Measurements from ENCODE around the gene LSM14B. TPM values are rescaled to one million over a fixed set of nuclear protein-coding genes. Genes with fewer than 3 reads are reported as not detected.
A peak's percentile ranks its signal among the peaks of the same experiment; 100 is the strongest.

LSM14B gene
- total RNA-seq, 1 experiment from 2014 or later, result 33.2 TPM

GRCh38 chr20:62131560-62132320 lies 9.5 kb downstream of the LSM14B start:
- Histone ChIP-seq H3K4me3 (no peak overlapping the region), H3K4me1 (replicated peaks) (no peaks in the 10 kb centered on the region), H3K27me3 (replicated peaks) (no peaks in the 10 kb centered on the region), H3K27ac (no peak overlapping the region), H3K36me3 (peaks cover 96% of the 10 kb centered on the region), H3K9me3 (replicated peaks) (no peaks in the 10 kb centered on the region)
- DNase-seq (ENCODE audit: low read depth in 1 of 2, low spot score in 2 of 2), result no peak

GRCh38 chr20:62132421-62132820 lies 10.1 kb downstream of the LSM14B start:
- no peak for DNase-seq (ENCODE audit: low read depth in 1 of 2, low spot score in 2 of 2)
- H3K4me3 ChIP-seq, result no peak overlapping the region
- no peak overlapping the region for H3K27ac ChIP-seq
- H3K4me1 ChIP-seq (replicated peaks), result no peaks in the 10 kb centered on the region
- H3K9me3 ChIP-seq (replicated peaks), result no peaks in the 10 kb centered on the region
- peaks cover 96% of the 10 kb centered on the region for H3K36me3 ChIP-seq
- no peaks in the 10 kb centered on the region for H3K27me3 ChIP-seq (replicated peaks)

GRCh38 chr20:62133051-62133845 lies 11.0 kb downstream of the LSM14B start:
- DNase-seq (ENCODE audit: low read depth in 1 of 2, low spot score in 2 of 2), result no peak
- no peaks in the 10 kb centered on the region for H3K4me1 ChIP-seq (replicated peaks)

GRCh38 chr20:62133864-62134263 lies 11.6 kb downstream of the LSM14B start:
- no peak overlapping the region for H3K27ac ChIP-seq
- no peaks in the 10 kb centered on the region for H3K27me3 ChIP-seq (replicated peaks)
- no peak overlapping the region for H3K4me3 ChIP-seq
- H3K36me3 ChIP-seq, result peaks cover 98% of the 10 kb centered on the region
- DNase-seq (ENCODE audit: low read depth in 1 of 2, low spot score in 2 of 2), result no peak
- no peaks in the 10 kb centered on the region for H3K4me1 ChIP-seq (replicated peaks)
- no peaks in the 10 kb centered on the region for H3K9me3 ChIP-seq (replicated peaks)

More at GRCh38 chr20:62133051-62133845, 11.0 kb downstream of the LSM14B start:
- no peak overlapping the region for H3K27ac ChIP-seq
- no peaks in the 10 kb centered on the region for H3K27me3 ChIP-seq (replicated peaks)
- H3K9me3 ChIP-seq (replicated peaks), result no peaks in the 10 kb centered on the region
- H3K4me3 ChIP-seq, result no peak overlapping the region
- H3K36me3 ChIP-seq, result peaks cover 96% of the 10 kb centered on the region

- Histone ChIP-seq H3K27me3 (replicated peaks) (no peaks in the 10 kb centered on the region), H3K9me3 (replicated peaks) (no peaks in the 10 kb centered on the region), H3K4me1 (replicated peaks) (no peaks in the 10 kb centered on the region), H3K4me3 (no peak overlapping the region), H3K36me3 (peaks cover 98% of the 10 kb centered on the region), H3K27ac (no peak overlapping the region)
- no peak for DNase-seq (ENCODE audit: low read depth in 1 of 2, low spot score in 2 of 2)
Measured at GRCh38 chr20:62134735-62135231, 12.5 kb downstream of the LSM14B start.

- peaks cover under 1% of the 10 kb centered on the region; the same call in 1 of the 2 replicates for H3K4me1 ChIP-seq (replicated peaks)
- H3K9me3 ChIP-seq (replicated peaks), result no peaks in the 10 kb centered on the region
- no peak overlapping the region for H3K4me3 ChIP-seq
- no peaks in the 10 kb centered on the region for H3K27me3 ChIP-seq (replicated peaks)
- DNase-seq (ENCODE audit: low read depth in 1 of 2, low spot score in 2 of 2), result no peak
- H3K36me3 ChIP-seq, result peaks cover 98% of the 10 kb centered on the region
- H3K27ac ChIP-seq, result no peak overlapping the region
Measured at GRCh38 chr20:62135573-62136266, 13.4 kb downstream of the LSM14B start.

GRCh38 chr20:62136283-62137091 lies 14.2 kb downstream of the LSM14B start:
- Histone ChIP-seq H3K9me3 (replicated peaks) (no peaks in the 10 kb centered on the region), H3K27ac (no peak overlapping the region), H3K36me3 (peaks cover 98% of the 10 kb centered on the region), H3K4me1 (replicated peaks) (peaks cover 8% of the 10 kb centered on the region), H3K27me3 (replicated peaks) (no peaks in the 10 kb centered on the region), H3K4me3 (no peak overlapping the region)
- peak in 1 of 2 experiments; percentile 44 for DNase-seq (ENCODE audit: low read depth in 1 of 2, low spot score in 2 of 2)

- no peaks in the 10 kb centered on the region for H3K27me3 ChIP-seq (replicated peaks)
- H3K36me3 ChIP-seq, result peaks cover 98% of the 10 kb centered on the region
Measured at GRCh38 chr20:62137092-62137384, 14.8 kb downstream of the LSM14B start.

GRCh38 chr20:62137478-62138203 lies 15.4 kb downstream of the LSM14B start:
- H3K27me3 ChIP-seq (replicated peaks), result no peaks in the 10 kb centered on the region
- no peak for DNase-seq (ENCODE audit: low read depth in 1 of 2, low spot score in 2 of 2)
- no peak overlapping the region for H3K27ac ChIP-seq
- peaks cover 15% of the 10 kb centered on the region for H3K4me1 ChIP-seq (replicated peaks)
- no peak overlapping the region for H3K4me3 ChIP-seq
- H3K9me3 ChIP-seq (replicated peaks), result peaks cover 2% of the 10 kb centered on the region; the same call in 1 of the 2 replicates
- peaks cover 97% of the 10 kb centered on the region for H3K36me3 ChIP-seq

More at GRCh38 chr20:62137092-62137384, 14.8 kb downstream of the LSM14B start:
- DNase-seq (ENCODE audit: low read depth in 1 of 2, low spot score in 2 of 2), result no peak
- no peaks in the 10 kb centered on the region for H3K9me3 ChIP-seq (replicated peaks)
- peaks cover 13% of the 10 kb centered on the region for H3K4me1 ChIP-seq (replicated peaks)
- H3K4me3 ChIP-seq, result no peak overlapping the region
- H3K27ac ChIP-seq, result no peak overlapping the region

- H3K9me3 ChIP-seq (replicated peaks), result peaks cover 7% of the 10 kb centered on the region; the same call in 1 of the 2 replicates
- H3K36me3 ChIP-seq, result peaks cover 97% of the 10 kb centered on the region
- H3K27me3 ChIP-seq (replicated peaks), result no peaks in the 10 kb centered on the region
- no peak overlapping the region for H3K27ac ChIP-seq
- peaks cover 17% of the 10 kb centered on the region for H3K4me1 ChIP-seq (replicated peaks)
- DNase-seq (ENCODE audit: low read depth in 1 of 2, low spot score in 2 of 2), result no peak
- no peak overlapping the region for H3K4me3 ChIP-seq
Measured at GRCh38 chr20:62138204-62138543, 15.9 kb downstream of the LSM14B start.

- no peak for DNase-seq (ENCODE audit: low read depth in 1 of 2, low spot score in 2 of 2)
- Histone ChIP-seq H3K4me1 (replicated peaks) (peaks cover 17% of the 10 kb centered on the region), H3K4me3 (no peak overlapping the region), H3K27me3 (replicated peaks) (no peaks in the 10 kb centered on the region), H3K9me3 (replicated peaks) (peaks cover 7% of the 10 kb centered on the region; the same call in 1 of the 2 replicates), H3K27ac (no peak overlapping the region), H3K36me3 (peaks cover 92% of the 10 kb centered on the region)
Measured at GRCh38 chr20:62138912-62139311, 16.6 kb downstream of the LSM14B start.

- H3K4me1 ChIP-seq (replicated peaks), result peaks cover 19% of the 10 kb centered on the region
- no peaks in the 10 kb centered on the region for H3K27me3 ChIP-seq (replicated peaks)
- H3K36me3 ChIP-seq, result peaks cover 91% of the 10 kb centered on the region
- H3K4me3 ChIP-seq, result no peak overlapping the region
- no peak overlapping the region for H3K27ac ChIP-seq
- peaks cover 7% of the 10 kb centered on the region; the same call in 1 of the 2 replicates for H3K9me3 ChIP-seq (replicated peaks)
- DNase-seq (ENCODE audit: low read depth in 1 of 2, low spot score in 2 of 2), result no peak
Measured at GRCh38 chr20:62139636-62140035, 17.4 kb downstream of the LSM14B start.
